Neural crest cell (in vitro differentiated cells): ENCODE data around the gene CD79B. TPM values are rescaled to one million over a fixed set of nuclear protein-coding genes. Genes with fewer than 3 reads are reported as not detected.
A peak's percentile ranks its signal among the peaks of the same experiment; 100 is the strongest.

Experiments used
- DNase-seq: peaks from one replicate; pipeline ENCODE4 v3.0.0; 2021; ENCODE audit warnings: low read depth, mixed read lengths, low spot score
- H3K27ac Mint-ChIP-seq: one replicate; pipeline ENCODE4 v1.8.0; 2021; ENCODE audit warnings: mild to moderate bottlenecking, mixed read lengths; ENCODE audit not compliant: unreplicated experiment
- H3K27me3 Mint-ChIP-seq: 2 replicates; pipeline ENCODE4 v1.8.0; 2021; ENCODE audit warnings: low read depth, mild to moderate bottlenecking, mixed read lengths
- H3K36me3 Mint-ChIP-seq: 2 replicates; pipeline ENCODE4 v1.8.0; 2021; ENCODE audit warnings: low read depth, mild to moderate bottlenecking, mixed read lengths
- H3K4me1 Mint-ChIP-seq: 2 replicates; pipeline ENCODE4 v1.8.0; 2021; ENCODE audit warnings: mixed read lengths
- H3K4me3 Mint-ChIP-seq: one replicate; pipeline ENCODE4 v1.8.0; 2021; ENCODE audit warnings: mild to moderate bottlenecking, mixed read lengths
- H3K9me3 Mint-ChIP-seq: 2 replicates; pipeline ENCODE4 v1.8.0; 2021; ENCODE audit warnings: mixed read lengths
- long read RNA-seq: library from polyadenylated mRNA; unstranded; transcript quantifications from one replicate; pipeline ENCODE4 v2.0.0, GENCODE V29; 2020
- total RNA-seq: library from RNA; stranded (reverse); gene quantifications from 2 replicates; pipeline ENCODE4 v1.2.1, GENCODE V29; 2021
- TF ChIP-seq, protein P1 (sequence below): fragments of 200-600 bp; sonication (generic); conservative IDR thresholded peaks from 2 replicates; pipeline ENCODE4 v1.5.0; 2021; ENCODE audit warnings: antibody characterized with exemption, mild to moderate bottlenecking

CD79B gene
- total RNA-seq, result 0.86 and 1.0 TPM in 2 replicates
- long read RNA-seq, partial matches to known transcripts, result 0 of 1 reads
- long read RNA-seq, other reads (novel, unspliced or antisense), result 0 of 1 reads

DNA sequence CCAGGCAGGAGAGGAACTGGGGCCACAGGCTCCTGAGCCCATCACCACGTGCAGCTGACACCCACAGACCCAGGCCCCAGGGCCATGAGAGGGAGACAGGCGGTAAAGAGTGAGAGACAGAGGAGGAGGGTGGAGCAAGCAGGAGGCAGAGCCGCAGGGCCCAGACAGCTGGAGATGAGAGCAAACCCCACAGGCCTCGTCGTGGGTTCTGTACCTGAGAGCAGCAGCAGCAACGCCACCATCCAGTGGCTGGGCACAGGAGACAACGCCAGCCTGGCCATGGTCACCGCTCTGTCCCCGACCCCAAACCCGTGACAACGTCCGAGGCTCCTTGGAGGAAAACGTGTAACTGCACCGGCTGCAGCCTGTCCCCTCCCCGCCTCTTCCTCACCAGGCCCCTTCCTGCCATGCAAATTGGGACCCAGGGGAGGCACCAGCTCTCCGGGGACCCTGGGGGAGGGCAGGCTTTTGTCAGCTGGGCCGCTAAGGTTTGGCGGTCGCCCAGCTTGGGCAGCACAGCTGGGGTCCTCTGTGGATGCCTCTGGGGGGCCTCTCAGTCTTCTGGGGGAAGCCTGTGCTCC lies at the start of gene CD79B:
CD79B (minus strand) TSS at position 351 of the 581 bp plus-strand sequence; CDS start at position 281, 70 bp downstream.
- Mint-ChIP-seq H3K27me3 (no peaks in the 10 kb centered on the region), H3K36me3 (no peaks in the 10 kb centered on the region), H3K4me1 (peaks cover 7% of the 10 kb centered on the region), H3K27ac (peak within 1 kb of the TSS; percentile 57), H3K4me3 (no peak within 1 kb of the TSS), H3K9me3 (no peaks in the 10 kb centered on the region)
- TF ChIP-seq, protein P1, sequence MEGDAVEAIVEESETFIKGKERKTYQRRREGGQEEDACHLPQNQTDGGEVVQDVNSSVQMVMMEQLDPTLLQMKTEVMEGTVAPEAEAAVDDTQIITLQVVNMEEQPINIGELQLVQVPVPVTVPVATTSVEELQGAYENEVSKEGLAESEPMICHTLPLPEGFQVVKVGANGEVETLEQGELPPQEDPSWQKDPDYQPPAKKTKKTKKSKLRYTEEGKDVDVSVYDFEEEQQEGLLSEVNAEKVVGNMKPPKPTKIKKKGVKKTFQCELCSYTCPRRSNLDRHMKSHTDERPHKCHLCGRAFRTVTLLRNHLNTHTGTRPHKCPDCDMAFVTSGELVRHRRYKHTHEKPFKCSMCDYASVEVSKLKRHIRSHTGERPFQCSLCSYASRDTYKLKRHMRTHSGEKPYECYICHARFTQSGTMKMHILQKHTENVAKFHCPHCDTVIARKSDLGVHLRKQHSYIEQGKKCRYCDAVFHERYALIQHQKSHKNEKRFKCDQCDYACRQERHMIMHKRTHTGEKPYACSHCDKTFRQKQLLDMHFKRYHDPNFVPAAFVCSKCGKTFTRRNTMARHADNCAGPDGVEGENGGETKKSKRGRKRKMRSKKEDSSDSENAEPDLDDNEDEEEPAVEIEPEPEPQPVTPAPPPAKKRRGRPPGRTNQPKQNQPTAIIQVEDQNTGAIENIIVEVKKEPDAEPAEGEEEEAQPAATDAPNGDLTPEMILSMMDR, result no peak
- no peak for DNase-seq

DNA sequence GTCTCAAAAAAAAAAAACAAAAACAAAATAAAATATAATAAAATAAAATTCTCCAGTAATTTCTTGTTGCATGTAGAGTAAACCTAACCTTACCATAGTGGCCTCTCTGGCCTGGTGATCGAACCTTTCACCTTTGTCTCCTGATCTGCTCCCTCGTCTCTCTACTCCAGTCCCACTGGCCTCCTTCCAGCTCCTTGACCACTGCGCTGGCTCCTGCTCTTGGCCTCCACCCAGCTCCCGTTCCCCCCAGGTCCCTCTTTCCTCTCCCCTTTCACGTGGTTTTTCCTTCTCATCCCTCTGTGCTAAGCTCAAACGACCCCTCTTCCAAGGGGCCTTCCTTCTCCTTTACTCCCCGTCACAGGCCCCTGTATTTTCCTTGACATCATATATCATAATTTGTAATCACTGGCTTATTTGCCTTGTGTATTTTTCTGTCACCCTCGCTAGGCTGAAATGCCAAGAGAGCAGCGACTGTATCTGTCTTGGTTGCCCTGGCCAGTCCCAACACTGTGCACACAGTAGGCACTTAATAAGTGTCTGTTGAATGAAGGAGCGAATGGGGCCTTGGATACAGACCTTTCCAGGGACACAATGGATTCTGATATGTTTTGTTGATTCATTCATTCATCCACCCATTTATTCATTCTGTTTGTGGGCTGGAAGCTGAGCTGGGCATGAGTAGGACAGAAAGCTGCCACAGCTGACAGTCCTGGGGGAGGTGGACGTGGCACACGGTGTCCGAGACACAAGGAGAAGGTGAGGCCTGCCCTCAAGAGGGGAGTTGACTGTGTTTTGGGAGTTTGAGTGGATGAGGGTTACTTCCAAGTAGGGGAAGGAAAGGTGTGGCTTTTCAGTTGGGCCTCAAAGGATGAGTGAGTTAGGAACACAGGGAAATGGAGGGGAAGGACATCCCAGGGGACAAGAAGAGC lies 46.4 kb upstream of the CD79B start:
- H3K4me3 Mint-ChIP-seq, result no peak overlapping the region
- peaks cover 8% of the 10 kb centered on the region for H3K9me3 Mint-ChIP-seq
- H3K36me3 Mint-ChIP-seq, result peaks cover 8% of the 10 kb centered on the region
- no peak for DNase-seq
- TF ChIP-seq, protein P1, result no peak
- no peaks in the 10 kb centered on the region for H3K4me1 Mint-ChIP-seq
- H3K27me3 Mint-ChIP-seq, result peaks cover 14% of the 10 kb centered on the region
- H3K27ac Mint-ChIP-seq, result no peak overlapping the region

DNA sequence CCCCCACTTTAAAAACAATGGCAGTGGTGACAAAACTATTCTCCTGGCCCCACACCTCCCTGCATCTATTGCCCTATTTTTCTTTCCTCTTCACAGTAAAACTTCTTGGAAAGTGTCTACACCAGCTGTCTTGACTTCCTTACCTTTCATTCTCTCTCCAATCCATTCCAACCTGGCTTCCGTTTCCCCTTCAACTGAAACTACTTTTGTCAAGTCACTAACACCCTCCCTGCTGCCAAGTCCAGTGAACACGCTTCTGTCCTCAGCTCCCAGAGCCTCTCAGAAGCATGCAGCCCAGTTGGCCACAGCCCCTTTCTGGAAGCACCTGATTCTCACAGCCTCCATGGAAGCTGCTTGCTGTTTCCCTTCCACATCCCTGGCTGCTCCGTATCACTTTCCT lies 44.6 kb upstream of the CD79B start:
- no peak for DNase-seq
- TF ChIP-seq, protein P1, result no peak
- peaks cover 14% of the 10 kb centered on the region for H3K27me3 Mint-ChIP-seq
- no peaks in the 10 kb centered on the region for H3K4me1 Mint-ChIP-seq
- H3K27ac Mint-ChIP-seq, result no peak overlapping the region
- H3K36me3 Mint-ChIP-seq, result no peaks in the 10 kb centered on the region
- H3K9me3 Mint-ChIP-seq, result no peaks in the 10 kb centered on the region
- no peak overlapping the region for H3K4me3 Mint-ChIP-seq

DNA sequence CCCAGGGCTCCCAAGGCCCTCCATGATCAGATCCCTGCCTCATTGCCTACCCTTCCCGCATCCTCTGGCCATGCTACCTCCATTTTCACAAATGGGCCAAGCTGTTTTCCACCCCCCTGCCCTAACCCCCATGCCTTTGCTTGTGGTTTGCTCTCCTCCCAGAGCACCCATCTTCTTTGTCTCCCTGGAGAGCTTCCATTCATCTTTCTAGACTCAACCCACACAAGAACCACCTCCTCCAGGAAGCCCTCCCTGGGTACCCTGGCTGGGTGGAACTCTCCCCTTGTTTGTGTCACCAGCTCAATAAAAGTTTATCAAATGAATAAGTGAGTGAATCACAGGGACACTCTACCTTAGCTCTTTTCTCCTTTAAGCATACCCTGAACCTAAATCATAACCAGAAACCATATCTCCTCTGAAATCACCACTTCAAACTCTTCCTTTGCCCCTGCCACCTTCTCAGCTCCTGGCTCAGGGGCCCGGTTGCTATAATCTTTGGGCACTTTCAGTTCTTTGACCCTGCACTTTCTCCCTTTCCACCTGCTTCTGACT lies 43.5 kb upstream of the CD79B start:
- TF ChIP-seq, protein P1, result no peak
- DNase-seq, result no peak
- no peak overlapping the region for H3K27ac Mint-ChIP-seq

DNA sequence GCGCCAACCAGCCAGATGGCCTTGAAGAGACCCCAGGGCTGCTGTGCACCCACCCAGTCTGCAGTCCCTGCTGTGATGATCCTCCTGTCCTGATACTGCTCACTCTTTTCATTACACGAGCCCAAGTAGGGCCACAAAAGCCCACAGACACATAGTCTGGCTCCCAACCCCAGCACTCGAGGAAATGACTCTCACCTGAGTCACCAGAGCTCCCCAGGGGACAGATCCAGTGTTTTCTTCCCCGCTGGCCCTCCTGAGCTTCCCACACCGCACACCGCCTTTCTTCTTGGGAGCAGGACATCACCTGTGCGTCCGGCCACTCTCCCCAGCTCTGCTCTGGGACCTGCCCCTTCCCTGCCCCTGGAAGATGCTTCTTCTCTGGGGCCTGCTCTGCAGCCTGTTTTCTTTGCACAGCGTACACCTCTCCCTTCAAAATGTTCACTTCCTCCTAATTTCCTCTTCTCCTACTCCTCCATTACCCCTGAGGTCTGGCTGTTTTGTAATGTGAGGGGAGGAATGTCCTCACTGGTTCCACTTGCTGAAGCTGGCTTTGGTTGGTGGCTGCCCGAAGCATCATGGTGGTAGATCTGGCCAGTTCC lies 42.6 kb upstream of the CD79B start:
- TF ChIP-seq, protein P1, result no peak
- Mint-ChIP-seq H3K9me3 (no peaks in the 10 kb centered on the region), H3K27me3 (peaks cover 14% of the 10 kb centered on the region), H3K4me3 (no peak overlapping the region), H3K27ac (peak overlapping the region; percentile 85), H3K36me3 (no peaks in the 10 kb centered on the region), H3K4me1 (no peaks in the 10 kb centered on the region)
- no peak for DNase-seq

More for the DNA sequence above, 43.5 kb upstream of the CD79B start:
- Mint-ChIP-seq H3K27me3 (peaks cover 14% of the 10 kb centered on the region), H3K4me1 (no peaks in the 10 kb centered on the region), H3K4me3 (no peak overlapping the region), H3K9me3 (no peaks in the 10 kb centered on the region), H3K36me3 (no peaks in the 10 kb centered on the region)
